Liver (tissue), 10 donors: Measurements from ENCODE around the gene RNF151. TPM values are rescaled to one million over a fixed set of nuclear protein-coding genes. Genes with fewer than 3 reads are reported as not detected.
A peak's percentile ranks its signal among the peaks of the same experiment; 100 is the strongest.

Experiments used
- DNase-seq: peaks from one replicate; pipeline ENCODE4 v3.0.0-alpha.2; 2017; ENCODE audit warnings: low spot score
- H3K27ac ChIP-seq, 2 donors: one replicate each; pipeline ENCODE4 v1.7.0; 2013; ENCODE audit warnings: inconsistent platforms in 2 of 2, low read length in 2 of 2, control low read depth in 1 of 2, low read depth in 1 of 2, mild to moderate bottlenecking in 1 of 2
- H3K27me3 ChIP-seq, 4 donors: one replicate each; pipeline versions ENCODE4 v1.6.1 to v1.7.0; 2013; ENCODE audit warnings: low read length in 3 of 4, inconsistent platforms in 1 of 4, mild to moderate bottlenecking in 1 of 4, moderate library complexity in 1 of 4; ENCODE audit not compliant: control insufficient read depth in 4 of 4, insufficient read depth in 4 of 4
- H3K36me3 ChIP-seq, 4 donors: one replicate each; pipeline versions ENCODE4 v1.6.1 to v1.7.0; 2013; ENCODE audit warnings: low read length in 3 of 4, mild to moderate bottlenecking in 3 of 4, low read depth in 1 of 4, moderate library complexity in 1 of 4; ENCODE audit not compliant: control insufficient read depth in 4 of 4, insufficient read depth in 3 of 4
- H3K4me1 ChIP-seq, 4 donors: one replicate each; pipeline versions ENCODE4 v1.6.1 to v1.7.0; 2013; ENCODE audit warnings: low read length in 3 of 4, mild to moderate bottlenecking in 3 of 4, moderate library complexity in 1 of 4; ENCODE audit not compliant: control insufficient read depth in 4 of 4, insufficient read depth in 4 of 4
- H3K4me3 ChIP-seq, 3 donors: one replicate each; pipeline versions ENCODE4 v1.6.1 to v1.7.0; 2013; ENCODE audit warnings: low read length in 3 of 3, control low read depth in 1 of 3, low read depth in 1 of 3, mild to moderate bottlenecking in 1 of 3
- H3K9ac ChIP-seq, 2 donors: one replicate each; pipeline ENCODE4 v1.7.0; 2013; ENCODE audit warnings: low read length in 2 of 2, mild to moderate bottlenecking in 2 of 2, moderate library complexity in 2 of 2, control low read depth in 1 of 2, low read depth in 1 of 2
- H3K9me3 ChIP-seq, 4 donors: one replicate each; pipeline versions ENCODE4 v1.6.1 to v1.7.0; 2013; ENCODE audit warnings: low read length in 3 of 4; ENCODE audit not compliant: control insufficient read depth in 4 of 4
- HNF4G ChIP-seq: IDR thresholded peaks from 2 replicates; pipeline ENCODE4 v1.6.1; 2016; ENCODE audit warnings: antibody characterized with exemption
- JUND ChIP-seq, 2 donors: IDR thresholded peaks; 2 replicates each; pipeline ENCODE4 v1.6.1; 2016; ENCODE audit warnings: antibody characterized with exemption in 2 of 2
- RAD21 ChIP-seq, 2 donors: IDR thresholded peaks; 2 replicates each; pipeline ENCODE4 v1.6.1; 2016; ENCODE audit warnings: antibody characterized with exemption in 2 of 2, mild to moderate bottlenecking in 2 of 2
- RXRA ChIP-seq, 2 donors: IDR thresholded peaks; 2 replicates each; pipeline ENCODE4 v1.6.1; 2017 to 2018; ENCODE audit warnings: antibody characterized with exemption in 2 of 2, mild to moderate bottlenecking in 1 of 2
- SP1 ChIP-seq: IDR thresholded peaks from 2 replicates; pipeline ENCODE4 v1.6.1; 2018; ENCODE audit warnings: antibody characterized with exemption, mild to moderate bottlenecking
- TAF1 ChIP-seq: conservative IDR thresholded peaks from 2 replicates; pipeline ENCODE4 v1.6.1; 2016; ENCODE audit warnings: antibody characterized with exemption, mild to moderate bottlenecking
- WGBS: extraction: QIAGEN DNeasy Blood & Tissue Kit; methylation state at CpG from one replicate; pipeline ENCODE4 v1.1.7; 2013; 5-methylcytosine and 5-hydroxymethylcytosine counted together
- polyA plus RNA-seq, 2 donors: library from polyadenylated mRNA; stranded (reverse) in 1 of 2; unstranded in 1 of 2; fragments of 200-250 nt in 1 of 2; fragments of >200 nt in 1 of 2; fragmentation: Nextera tagmentation in 1 of 2; extraction: Ambion mirVana in 1 of 2; gene quantifications; one replicate each; pipeline versions ENCODE4 v1.2.1 to v1.2.3, GENCODE V29; 2013 to 2015
- small RNA-seq: library from RNA; depleted of rRNA; stranded (forward); fragments of <200 nt; gene quantifications from one replicate; pipeline ENCODE3, GENCODE V24; 2014
- total RNA-seq, 2 donors: library from RNA; depleted of rRNA; stranded (reverse); fragments of >200 nt; gene quantifications; one replicate each; pipeline ENCODE4 v1.2.3, GENCODE V29; 2014
- TF ChIP-seq, protein P1 (sequence below): fragments of 150-350 bp; IDR thresholded peaks from 2 replicates; pipeline ENCODE4 v1.5.1; 2017; ENCODE audit warnings: improper control_type of control experiment, low read depth, low read length; ENCODE audit not compliant: missing input control
- donor health status: healthy.
- donor health status: healthy.
- donor health status: healthy.
- donor health status: healthy.
- donor health status: healthy.

Gene RNF151
- total and polyA plus RNA-seq, 4 donors, result not detected

GRCh38 chr16:2016407-2016922 is 49.8 kb downstream of the RNF151 start:
- Histone ChIP-seq H3K27ac (no peak overlapping the region), H3K9ac (no peak overlapping the region), H3K27me3 (no peaks in the 10 kb centered on the region), H3K4me3 (no peak overlapping the region), H3K4me1 (peaks cover 8 to 16% (median 12%) of the 10 kb centered on the region in 4 donors), H3K36me3 (no peaks in the 10 kb centered on the region), H3K9me3 (no peaks in the 10 kb centered on the region)
- TF ChIP-seq RXRA (IDR thresholded peaks at IDR 0.05) (no peak), HNF4G (no peak), TAF1 (no peak), JUND (IDR thresholded peaks at IDR 0.05) (no peak), SP1 (no peak), RAD21 (IDR thresholded peaks at IDR 0.05) (peak in 1 of 2 donors; percentile 4)
- TF ChIP-seq, protein P1, sequence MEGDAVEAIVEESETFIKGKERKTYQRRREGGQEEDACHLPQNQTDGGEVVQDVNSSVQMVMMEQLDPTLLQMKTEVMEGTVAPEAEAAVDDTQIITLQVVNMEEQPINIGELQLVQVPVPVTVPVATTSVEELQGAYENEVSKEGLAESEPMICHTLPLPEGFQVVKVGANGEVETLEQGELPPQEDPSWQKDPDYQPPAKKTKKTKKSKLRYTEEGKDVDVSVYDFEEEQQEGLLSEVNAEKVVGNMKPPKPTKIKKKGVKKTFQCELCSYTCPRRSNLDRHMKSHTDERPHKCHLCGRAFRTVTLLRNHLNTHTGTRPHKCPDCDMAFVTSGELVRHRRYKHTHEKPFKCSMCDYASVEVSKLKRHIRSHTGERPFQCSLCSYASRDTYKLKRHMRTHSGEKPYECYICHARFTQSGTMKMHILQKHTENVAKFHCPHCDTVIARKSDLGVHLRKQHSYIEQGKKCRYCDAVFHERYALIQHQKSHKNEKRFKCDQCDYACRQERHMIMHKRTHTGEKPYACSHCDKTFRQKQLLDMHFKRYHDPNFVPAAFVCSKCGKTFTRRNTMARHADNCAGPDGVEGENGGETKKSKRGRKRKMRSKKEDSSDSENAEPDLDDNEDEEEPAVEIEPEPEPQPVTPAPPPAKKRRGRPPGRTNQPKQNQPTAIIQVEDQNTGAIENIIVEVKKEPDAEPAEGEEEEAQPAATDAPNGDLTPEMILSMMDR, result peak; percentile 13
- no peak for DNase-seq
- 58% methylated on average over 13 of the region's 13 CpGs for WGBS

Small RNAs within 50 kb of the gene (small RNA-seq; reads per million reads assigned to genes)
- gene AC005363.2, result not detected
- gene RN7SL219P, result not detected
- not detected for gene SNORA10
- not detected for gene SNORA64

Other genes starting within 250 kb of the RNF151 start
- 10 to 100 TPM; 10.4 to 12.8 TPM for gene NME3, start 195.3 kb upstream of the RNF151 start, total RNA-seq
- gene NME3, start 195.3 kb upstream of the RNF151 start, polyA plus RNA-seq, result 10 to 100 TPM; 26.0 to 38.0 TPM
- 1 to 10 TPM; 4.2 to 9.0 TPM for gene EME2, start 194.0 kb upstream of the RNF151 start, total RNA-seq
- gene EME2, start 194.0 kb upstream of the RNF151 start, polyA plus RNA-seq, result 1 to 10 TPM; 1.4 to 1.8 TPM
- gene MRPS34, start 193.7 kb upstream of the RNF151 start, total RNA-seq, result 10 to 100 TPM; 42.4 to 46.7 TPM
- 100 to 1,000 TPM in 1 of 2 donors, 10 to 100 TPM in 1; 70.7 to 100 TPM for gene MRPS34, start 193.7 kb upstream of the RNF151 start, polyA plus RNA-seq
- gene SPSB3, start 184.3 kb upstream of the RNF151 start, total RNA-seq, result 10 to 100 TPM; 27.7 to 44.5 TPM
- gene SPSB3, start 184.3 kb upstream of the RNF151 start, polyA plus RNA-seq, result 10 to 100 TPM; 31.1 to 60.5 TPM
- 10 to 100 TPM; 28.9 to 80.9 TPM for gene NUBP2, start 183.9 kb upstream of the RNF151 start, total RNA-seq
- gene NUBP2, start 183.9 kb upstream of the RNF151 start, polyA plus RNA-seq, result 10 to 100 TPM; 51.8 to 56.3 TPM
- gene IGFALS, start 173.2 kb upstream of the RNF151 start, total RNA-seq, result 100 to 1,000 TPM in 1 of 2 donors, 10 to 100 TPM in 1; 19.8 to 161 TPM
- gene IGFALS, start 173.2 kb upstream of the RNF151 start, polyA plus RNA-seq, result 10 to 100 TPM; 62.6 to 74.2 TPM
- 100 to 1,000 TPM; 219 to 252 TPM for gene HAGH, start 140.0 kb upstream of the RNF151 start, total RNA-seq
- gene HAGH, start 140.0 kb upstream of the RNF151 start, polyA plus RNA-seq, result 100 to 1,000 TPM; 169 to 188 TPM
- 10 to 100 TPM; 71.9 to 84.2 TPM for gene FAHD1, start 139.7 kb upstream of the RNF151 start, total RNA-seq
- 10 to 100 TPM; 42.7 to 50.9 TPM for gene FAHD1, start 139.7 kb upstream of the RNF151 start, polyA plus RNA-seq
- 1 to 10 TPM in 1 of 2 donors, not detected in 1; 2.2 TPM for gene MEIOB, start 94.7 kb upstream of the RNF151 start, total RNA-seq
- gene MEIOB, start 94.7 kb upstream of the RNF151 start, polyA plus RNA-seq, result under 1 TPM in 1 of 2 donors, not detected in 1; 0.33 TPM
- gene HS3ST6, start 48.4 kb upstream of the RNF151 start, total RNA-seq, result not detected
- gene HS3ST6, start 48.4 kb upstream of the RNF151 start, polyA plus RNA-seq, result not detected
- 10 to 100 TPM; 32.2 to 43.9 TPM for gene MSRB1, start 23.7 kb upstream of the RNF151 start, total RNA-seq
- 100 to 1,000 TPM; 152 to 169 TPM for gene MSRB1, start 23.7 kb upstream of the RNF151 start, polyA plus RNA-seq
- gene RPL3L, start 12.2 kb upstream of the RNF151 start, total RNA-seq, result not detected
- gene RPL3L, start 12.2 kb upstream of the RNF151 start, polyA plus RNA-seq, result under 1 TPM in 1 of 2 donors, not detected in 1; 0.14 TPM
- 100 to 1,000 TPM in 1 of 2 donors, 10 to 100 TPM in 1; 93.9 to 110 TPM for gene NDUFB10, start 7.3 kb upstream of the RNF151 start, total RNA-seq
- gene NDUFB10, start 7.3 kb upstream of the RNF151 start, polyA plus RNA-seq, result 100 to 1,000 TPM; 156 to 195 TPM
- gene RPS2, start 2.0 kb upstream of the RNF151 start, total RNA-seq, result 1,000 to 10,000 TPM in 1 of 2 donors, 100 to 1,000 TPM in 1; 621 to 1,440 TPM
- 1,000 to 10,000 TPM in 1 of 2 donors, 100 to 1,000 TPM in 1; 524 to 1,259 TPM for gene RPS2, start 2.0 kb upstream of the RNF151 start, polyA plus RNA-seq
- 10 to 100 TPM; 12.5 to 13.9 TPM for gene TBL3, start 5.2 kb downstream of the RNF151 start, total RNA-seq
- gene TBL3, start 5.2 kb downstream of the RNF151 start, polyA plus RNA-seq, result 10 to 100 TPM; 14.5 to 24.3 TPM
- under 1 TPM; 0.28 to 0.67 TPM for gene NOXO1, start 14.6 kb downstream of the RNF151 start, total RNA-seq
- under 1 TPM in 1 of 2 donors, not detected in 1; 0.63 TPM for gene NOXO1, start 14.6 kb downstream of the RNF151 start, polyA plus RNA-seq
- 1 to 10 TPM; 7.4 to 9.0 TPM for gene GFER, start 17.3 kb downstream of the RNF151 start, total RNA-seq
- gene GFER, start 17.3 kb downstream of the RNF151 start, polyA plus RNA-seq, result 10 to 100 TPM; 21.3 to 28.4 TPM
- under 1 TPM; 0.17 to 0.47 TPM for gene SYNGR3, start 23.1 kb downstream of the RNF151 start, total RNA-seq
- gene SYNGR3, start 23.1 kb downstream of the RNF151 start, polyA plus RNA-seq, result under 1 TPM in 1 of 2 donors, not detected in 1; 0.09 TPM
- 10 to 100 TPM; 12.8 to 19.7 TPM for gene ZNF598, start 43.0 kb downstream of the RNF151 start, total RNA-seq
- 10 to 100 TPM in 1 of 2 donors, 1 to 10 TPM in 1; 2.7 to 28.4 TPM for gene ZNF598, start 43.0 kb downstream of the RNF151 start, polyA plus RNA-seq
- 1 to 10 TPM; 1.3 to 8.4 TPM for gene NPW, start 52.9 kb downstream of the RNF151 start, total RNA-seq
- 10 to 100 TPM in 1 of 2 donors, 1 to 10 TPM in 1; 9.9 to 20.6 TPM for gene NPW, start 52.9 kb downstream of the RNF151 start, polyA plus RNA-seq
- gene NHERF2, start 60.0 kb downstream of the RNF151 start, total RNA-seq, result 10 to 100 TPM; 36.6 to 85.8 TPM
- gene NHERF2, start 60.0 kb downstream of the RNF151 start, polyA plus RNA-seq, result 100 to 1,000 TPM in 1 of 2 donors, 10 to 100 TPM in 1; 62.4 to 205 TPM
- 10 to 100 TPM; 10.4 to 12.7 TPM for gene NTHL1, start 81.0 kb downstream of the RNF151 start, total RNA-seq
- 100 to 1,000 TPM in 1 of 2 donors, 10 to 100 TPM in 1; 25.4 to 166 TPM for gene NTHL1, start 81.0 kb downstream of the RNF151 start, polyA plus RNA-seq
- gene TSC2, start 81.1 kb downstream of the RNF151 start, total RNA-seq, result 10 to 100 TPM; 28.3 to 51.2 TPM
- 10 to 100 TPM; 23.3 to 29.1 TPM for gene TSC2, start 81.1 kb downstream of the RNF151 start, polyA plus RNA-seq
- 10 to 100 TPM; 30.6 to 58.4 TPM for gene PKD1, start 169.0 kb downstream of the RNF151 start, total RNA-seq
- 10 to 100 TPM in 1 of 2 donors, 1 to 10 TPM in 1; 8.0 to 20.6 TPM for gene PKD1, start 169.0 kb downstream of the RNF151 start, polyA plus RNA-seq
- gene RAB26, start 181.8 kb downstream of the RNF151 start, total RNA-seq, result 1 to 10 TPM; 1.9 to 3.9 TPM
- gene RAB26, start 181.8 kb downstream of the RNF151 start, polyA plus RNA-seq, result 1 to 10 TPM; 2.6 to 3.4 TPM
- 10 to 100 TPM; 33.2 to 34.8 TPM for gene TRAF7, start 188.9 kb downstream of the RNF151 start, total RNA-seq
- 10 to 100 TPM; 14.7 to 36.6 TPM for gene TRAF7, start 188.9 kb downstream of the RNF151 start, polyA plus RNA-seq
- gene CASKIN1, start 229.7 kb downstream of the RNF151 start, total RNA-seq, result under 1 TPM; under 0.01 to 0.09 TPM
- under 1 TPM in 1 of 2 donors, not detected in 1; 0.17 TPM for gene CASKIN1, start 229.7 kb downstream of the RNF151 start, polyA plus RNA-seq
- gene MLST8, start 238.6 kb downstream of the RNF151 start, total RNA-seq, result 10 to 100 TPM; 11.1 to 14.4 TPM
- 10 to 100 TPM; 26.0 to 26.7 TPM for gene MLST8, start 238.6 kb downstream of the RNF151 start, polyA plus RNA-seq
- 1 to 10 TPM; 1.9 TPM for gene BRICD5, start 244.0 kb downstream of the RNF151 start, total RNA-seq
- under 1 TPM; 0.26 to 0.91 TPM for gene BRICD5, start 244.0 kb downstream of the RNF151 start, polyA plus RNA-seq
- 1 to 10 TPM; 5.8 to 9.9 TPM for gene PGP, start 248.0 kb downstream of the RNF151 start, total RNA-seq
- gene PGP, start 248.0 kb downstream of the RNF151 start, polyA plus RNA-seq, result 1 to 10 TPM; 3.4 to 6.8 TPM